GM21723 (cell line): ENCODE data around the gene CCM2.
"Not testable (repeated sequence)": the region's sequence is repeated elsewhere in the genome, so short reads cannot be mapped to it uniquely, and the experiment has no call there.

Experiments used
- ATAC-seq: cut with Tn5 transposase; IDR thresholded peaks from one replicate; pipeline ENCODE4 v1.9.1; 2021; ENCODE audit warnings: mild to moderate bottlenecking, moderate library complexity; ENCODE audit not compliant: unreplicated experiment

CCM2 gene

DNA sequence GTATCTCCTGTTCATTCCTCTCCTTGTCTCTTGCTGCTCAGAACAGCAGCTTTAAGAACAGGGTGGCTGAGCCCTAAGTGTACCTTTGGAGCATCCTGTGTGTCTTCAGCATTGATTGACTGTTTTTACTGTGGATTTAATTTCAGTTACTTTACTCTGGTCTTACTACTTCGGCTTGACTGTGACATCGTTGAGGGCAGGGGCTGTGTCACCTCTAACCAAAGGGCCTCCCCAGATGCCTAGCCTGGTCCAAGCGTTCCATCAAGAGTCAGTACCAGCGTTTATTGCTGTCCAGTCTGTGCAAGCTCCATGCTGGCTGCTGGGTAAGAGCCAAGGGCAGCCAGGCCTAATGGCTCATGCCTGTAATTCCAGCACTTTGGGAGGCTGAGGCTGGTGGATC lies 32.4 kb downstream of the CCM2 start:
- no peak for ATAC-seq

DNA sequence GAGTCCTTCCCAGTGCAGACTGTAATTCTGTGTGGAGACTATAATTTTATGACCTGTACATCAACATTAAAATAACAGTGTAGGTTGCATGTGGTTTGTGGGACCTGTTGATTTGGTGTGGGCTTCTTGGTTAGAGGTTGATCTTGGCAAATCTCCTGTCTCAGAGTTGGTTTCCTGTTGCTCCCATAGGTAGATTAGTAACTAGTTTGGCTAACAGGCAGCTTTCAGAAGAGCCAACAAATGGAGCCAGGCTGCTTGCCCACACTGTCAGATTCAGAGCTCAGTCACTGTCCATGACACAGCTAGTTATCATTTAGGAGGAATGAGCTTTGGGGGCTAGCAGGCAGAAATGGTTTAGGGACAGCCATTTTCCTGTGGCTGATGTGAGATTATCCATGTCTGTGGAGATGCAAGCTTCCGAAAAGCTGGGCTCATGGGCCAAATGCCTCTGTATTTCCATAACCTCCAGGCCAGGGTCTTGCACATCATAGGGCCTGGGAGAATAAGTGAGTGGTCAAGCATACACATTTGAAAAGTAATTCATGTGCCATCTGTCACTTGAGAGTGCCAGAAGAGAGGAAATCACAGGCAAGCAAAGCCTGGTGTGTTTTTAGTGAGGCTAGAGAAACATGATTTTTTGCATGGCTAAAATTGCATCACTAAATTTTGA lies 33.4 kb downstream of the CCM2 start:
- no peak for ATAC-seq

DNA sequence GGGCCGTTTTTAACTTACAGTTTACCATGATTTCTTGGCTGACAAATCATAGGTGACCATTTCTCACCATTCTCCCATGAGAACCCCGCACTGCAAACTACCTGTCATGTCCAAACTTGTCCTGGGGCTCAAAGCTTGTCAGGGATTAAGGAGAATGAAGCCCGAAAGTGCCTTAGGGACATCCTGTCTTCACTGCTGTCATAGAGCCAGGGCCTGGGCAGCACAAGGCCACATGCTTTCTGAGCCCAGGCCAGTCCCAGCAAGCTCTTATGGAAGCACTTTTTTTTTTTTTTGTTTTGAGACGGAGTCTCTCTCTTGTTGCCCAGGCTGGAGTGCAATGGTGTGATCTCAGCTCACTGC lies 33.9 kb downstream of the CCM2 start:
- no peak for ATAC-seq

DNA sequence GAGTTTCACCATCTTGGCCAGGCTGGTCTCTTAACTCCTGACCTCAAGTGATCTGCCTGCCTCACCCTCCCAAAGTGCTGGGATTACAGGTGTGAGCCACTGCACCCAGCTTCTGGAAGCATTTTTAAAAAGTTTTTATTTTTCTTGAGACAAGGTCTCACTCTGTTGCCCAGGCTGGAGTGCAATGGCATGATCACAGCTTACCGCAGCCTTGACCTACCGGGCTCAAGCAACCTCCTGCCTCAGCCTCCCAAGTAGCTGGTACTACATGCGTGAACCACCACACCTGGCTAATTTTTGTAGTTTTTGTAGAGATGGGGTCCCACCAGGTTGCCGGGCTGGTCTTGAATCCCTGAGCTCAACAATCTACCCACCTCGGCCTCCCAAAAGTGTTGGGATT lies 34.7 kb downstream of the CCM2 start:
- ATAC-seq, result not testable (repeated sequence)

DNA sequence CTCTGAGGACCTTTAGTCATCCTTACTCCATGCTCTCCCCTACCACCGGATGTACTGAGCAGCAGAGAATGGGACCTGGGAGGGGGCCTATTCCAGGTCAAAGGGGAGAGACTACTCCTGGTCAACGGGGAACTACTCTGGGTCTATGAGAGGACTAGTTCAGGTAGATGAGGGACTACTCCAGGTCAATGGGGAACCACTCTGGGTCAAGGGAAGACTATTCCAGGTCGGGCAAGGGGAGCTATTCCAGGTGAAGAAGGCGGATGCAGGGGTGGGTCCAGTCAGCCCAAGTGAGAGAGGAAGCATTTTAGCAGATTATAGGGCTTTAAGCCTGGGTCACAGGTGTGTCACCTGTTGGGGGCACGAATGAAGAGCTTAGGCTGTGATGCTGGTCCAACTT lies 35.4 kb downstream of the CCM2 start:
- ATAC-seq, result no peak

DNA sequence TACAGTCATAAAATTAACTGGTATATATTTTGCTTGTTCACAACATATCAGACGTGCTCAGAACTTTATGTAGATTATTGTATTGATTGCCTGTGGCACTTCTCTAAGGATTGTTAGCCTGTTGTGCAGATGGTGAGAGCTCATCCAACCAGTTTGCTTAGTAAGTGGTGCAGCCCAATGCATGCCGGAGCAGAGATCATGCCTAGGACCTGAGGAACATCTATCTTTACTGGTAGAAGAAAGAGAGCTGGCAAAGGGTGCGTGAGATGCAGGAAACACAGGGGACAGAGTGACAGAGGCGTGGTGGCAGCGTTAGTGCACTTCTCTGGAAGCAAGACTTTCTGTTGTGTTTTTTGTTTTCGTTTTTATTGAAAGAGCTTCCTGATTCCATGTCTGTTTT lies 35.9 kb downstream of the CCM2 start:
- ATAC-seq, result no peak

DNA sequence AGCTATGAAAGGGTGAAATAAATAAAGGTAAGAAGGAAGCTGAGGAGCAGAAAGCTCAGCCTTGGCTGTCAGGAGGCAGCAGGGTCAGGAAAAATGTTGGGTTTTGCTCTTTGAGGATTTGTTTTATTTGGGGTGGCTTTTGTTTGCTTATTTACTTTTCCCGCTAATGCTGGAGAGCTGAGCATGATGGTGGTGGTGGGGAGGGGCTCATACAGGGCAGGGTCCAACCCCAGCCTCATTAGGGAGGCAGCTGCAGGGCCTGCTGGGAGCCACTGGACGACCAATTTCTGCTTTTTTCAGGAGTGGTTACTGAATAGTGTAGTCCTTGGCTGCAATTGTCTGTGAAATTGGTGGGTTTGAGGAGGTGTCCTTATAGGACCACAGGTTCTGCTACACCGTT lies 36.3 kb downstream of the CCM2 start:
- no peak for ATAC-seq

DNA sequence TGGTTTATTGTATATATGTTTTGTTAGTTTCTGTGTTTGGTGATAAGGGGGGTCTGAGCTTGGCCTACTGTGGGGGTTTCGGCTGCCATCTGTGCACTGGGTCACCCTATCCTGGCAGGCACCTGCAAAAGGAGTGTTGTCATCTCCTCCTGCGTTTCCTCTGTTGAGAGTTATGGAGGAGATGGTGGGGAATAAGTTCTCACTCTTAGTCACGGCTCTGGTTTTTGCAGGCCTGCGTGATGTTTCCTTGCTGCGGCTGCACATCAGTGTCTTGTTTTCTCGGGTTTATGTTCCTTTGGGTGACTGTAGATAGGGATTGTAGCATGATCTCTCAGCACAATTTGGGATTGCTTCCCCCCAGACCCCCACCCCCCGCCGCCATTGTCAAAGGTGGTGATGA lies 36.8 kb downstream of the CCM2 start:
- no peak for ATAC-seq

DNA sequence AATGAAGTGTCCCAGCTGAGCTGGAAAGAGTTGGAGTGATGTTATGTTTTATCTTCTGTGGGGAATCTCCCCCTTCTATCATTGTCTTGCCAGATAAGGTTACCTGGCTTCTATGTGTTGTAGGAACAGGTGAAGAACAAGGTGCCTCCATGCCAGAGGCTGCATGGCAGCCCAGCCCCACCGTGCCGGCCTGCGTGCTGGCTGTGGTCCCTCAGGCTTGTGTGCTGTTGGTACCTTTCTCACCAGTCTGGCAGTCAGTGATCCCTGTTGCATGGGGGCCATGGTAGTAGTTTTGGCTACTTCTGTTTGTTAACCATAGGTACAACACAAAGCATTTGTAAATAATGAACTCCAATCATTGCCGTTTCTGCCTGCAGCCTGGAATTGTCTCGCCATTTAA lies 37.9 kb downstream of the CCM2 start:
- no peak for ATAC-seq

DNA sequence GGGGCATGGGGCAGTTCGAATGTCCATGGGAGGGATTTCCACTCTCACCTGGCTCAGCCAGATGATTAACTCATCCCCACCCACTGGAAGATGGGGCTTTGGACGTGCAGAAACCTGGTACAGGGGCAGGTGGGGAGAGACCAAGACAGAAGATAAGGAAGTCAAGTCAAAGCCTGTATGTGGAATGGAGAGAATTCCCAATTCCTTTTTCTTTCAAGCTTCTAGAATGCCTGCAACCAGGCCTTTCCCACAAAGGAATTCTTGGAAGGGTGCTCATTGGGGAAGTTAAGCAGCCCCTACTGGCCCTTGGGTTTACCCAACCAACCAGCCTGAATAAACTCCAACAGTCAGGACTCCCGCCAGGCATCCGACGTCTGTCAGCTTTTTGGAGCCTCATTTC lies 39.1 kb downstream of the CCM2 start:
- ATAC-seq, result no peak

DNA sequence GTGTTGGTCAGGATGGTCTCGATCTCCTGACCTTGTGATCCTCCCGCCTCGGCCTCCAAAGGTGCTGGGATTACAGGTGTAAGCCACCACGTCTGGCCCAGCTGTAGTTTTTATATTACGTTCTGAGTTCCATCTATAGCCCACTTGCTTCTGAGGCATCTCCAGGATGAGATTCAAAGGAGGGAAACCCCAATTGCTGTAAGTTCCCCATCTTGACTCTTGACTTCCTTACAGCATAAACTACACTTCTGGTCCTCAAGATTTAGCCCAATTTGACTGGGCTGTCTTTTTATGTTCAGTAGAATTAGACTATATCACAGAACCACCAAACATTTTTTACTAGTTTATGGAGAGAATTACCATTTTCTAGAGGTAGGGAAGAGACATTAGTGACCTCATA lies 44.3 kb downstream of the CCM2 start:
- ATAC-seq, result no peak

DNA sequence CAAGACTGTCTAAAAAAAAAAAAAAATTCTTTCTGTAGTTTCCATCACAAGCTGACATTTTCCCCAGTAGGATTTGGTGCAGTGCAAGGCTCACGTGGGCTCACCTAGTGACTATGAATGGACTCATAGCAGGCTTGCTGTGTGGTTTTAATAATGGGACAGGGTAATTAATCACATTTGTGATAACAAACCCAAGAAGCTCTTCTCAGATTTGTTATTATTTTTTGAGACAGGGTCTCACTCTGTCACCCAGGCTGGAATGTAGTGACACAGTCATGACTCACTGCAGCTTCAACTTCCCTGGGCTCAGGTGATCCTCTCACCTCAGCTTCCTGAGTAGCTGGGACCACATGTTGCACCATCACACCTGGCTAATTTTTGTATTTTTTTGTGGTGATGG lies 48.7 kb downstream of the CCM2 start:
- ATAC-seq, result no peak

DNA sequence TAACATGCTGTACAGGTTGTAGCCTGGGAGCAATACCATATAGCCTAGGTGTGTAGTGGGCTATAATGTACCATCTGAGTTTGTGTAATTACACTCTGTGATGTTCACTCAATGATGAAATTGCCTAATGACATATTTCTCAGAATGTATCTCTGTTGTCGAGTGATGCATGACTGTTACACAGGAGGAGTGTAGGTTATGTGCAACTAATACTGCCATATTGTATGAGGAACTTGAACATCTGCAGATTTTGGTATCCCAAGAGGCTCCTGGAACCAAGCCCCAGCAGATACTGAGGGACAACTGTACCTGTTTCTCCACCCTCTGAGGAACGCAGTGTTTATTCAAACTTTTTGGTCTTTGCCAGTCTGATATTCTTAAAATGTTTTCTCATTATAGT lies 50.2 kb downstream of the CCM2 start:
- ATAC-seq, result no peak

DNA sequence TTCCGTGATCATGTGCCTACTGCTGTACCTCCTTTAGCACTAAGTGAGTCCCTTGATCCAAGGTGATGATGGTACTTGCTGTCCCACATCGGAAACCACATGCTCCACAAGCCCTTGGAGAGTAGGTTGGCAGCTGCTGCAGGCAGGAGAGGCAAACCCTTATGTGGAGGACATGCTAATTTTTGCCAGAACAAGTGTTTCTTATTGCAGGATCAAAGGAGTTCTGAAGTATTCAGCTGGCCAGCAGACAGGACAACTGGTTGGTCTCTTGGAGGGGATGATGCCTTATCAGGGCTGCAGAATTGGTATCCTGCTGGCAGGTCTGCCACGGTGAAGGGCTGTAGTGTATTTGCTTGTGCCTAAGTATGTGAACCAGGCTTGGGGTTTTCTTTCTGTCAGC lies 52.0 kb downstream of the CCM2 start:
- ATAC-seq, result no peak

DNA sequence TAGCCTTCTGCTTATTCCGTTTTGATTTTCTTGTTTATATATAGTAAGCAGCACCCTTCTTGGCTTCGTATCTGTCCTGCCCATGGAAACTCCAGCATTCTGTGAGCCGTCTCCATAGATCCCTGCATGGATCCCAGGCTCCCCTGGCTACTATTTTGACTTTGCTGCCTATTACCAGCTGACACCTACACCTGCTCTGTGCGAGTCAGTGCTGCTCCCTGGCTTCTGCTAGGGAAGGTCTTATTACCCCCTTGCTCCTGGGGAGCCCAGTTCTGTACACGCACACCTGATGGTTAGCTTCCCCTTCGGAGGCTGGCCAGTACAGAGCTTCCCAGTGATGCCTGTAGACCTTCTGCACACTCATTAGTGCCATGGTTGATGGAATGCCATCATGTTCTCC lies 53.4 kb downstream of the CCM2 start:
- ATAC-seq, result no peak

DNA sequence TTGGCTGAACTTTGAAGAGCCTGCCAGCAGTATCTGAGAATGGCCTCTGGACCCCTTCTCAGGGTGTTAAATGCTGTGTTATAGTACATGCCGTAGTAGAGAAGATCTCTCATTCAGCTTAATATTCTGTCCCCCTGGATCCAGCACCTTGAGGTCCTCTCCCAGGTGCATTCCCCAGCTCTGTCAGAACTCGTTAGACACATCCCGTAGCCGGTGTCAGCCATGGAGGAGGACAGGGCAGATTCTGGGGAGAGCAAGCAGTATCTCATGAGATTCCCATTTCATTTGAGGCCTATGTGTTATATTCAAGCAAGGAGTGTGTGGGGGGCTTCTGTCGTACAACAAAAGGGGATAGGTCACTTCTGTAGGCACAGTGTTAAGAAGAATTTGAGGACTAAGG lies 53.9 kb downstream of the CCM2 start:
- no peak for ATAC-seq

DNA sequence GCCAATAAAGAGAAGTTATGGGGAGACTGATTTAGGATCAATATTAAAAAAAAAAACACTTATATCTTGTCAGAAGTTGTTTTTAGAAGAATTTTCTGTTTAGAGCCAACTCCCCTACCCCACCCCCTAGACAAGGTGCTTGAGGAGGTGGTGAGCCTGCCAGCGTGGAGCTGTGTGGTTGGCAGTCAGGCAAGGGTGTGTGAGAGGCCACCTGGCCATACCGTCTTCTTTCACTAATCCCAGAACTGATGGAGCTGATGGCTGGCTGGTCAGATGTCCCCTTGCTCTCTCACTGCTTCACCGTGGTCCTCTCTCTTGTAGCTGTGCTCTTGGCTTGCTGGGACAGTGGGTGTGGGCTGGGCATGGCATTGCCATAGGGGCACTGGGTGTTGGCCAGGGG lies 54.4 kb downstream of the CCM2 start:
- no peak for ATAC-seq

DNA sequence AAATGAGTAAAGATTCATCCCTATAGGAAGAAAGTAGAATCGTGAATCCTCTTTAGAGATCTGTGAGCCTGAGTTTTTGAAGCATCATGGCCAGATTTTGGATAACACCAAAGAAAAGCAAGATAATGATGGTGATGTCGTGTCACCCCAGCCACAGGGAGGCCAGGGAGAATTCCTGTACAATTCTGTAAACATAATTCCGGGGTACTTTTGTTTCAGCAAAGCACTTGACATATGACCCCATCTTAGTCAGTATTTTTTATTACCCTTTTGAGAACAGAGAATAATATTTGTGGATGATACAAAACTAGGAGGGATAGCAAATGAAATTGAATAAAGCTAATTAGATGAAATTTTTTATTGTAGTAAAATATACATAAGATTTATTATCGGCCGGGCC lies 55.0 kb downstream of the CCM2 start:
- no peak for ATAC-seq

DNA sequence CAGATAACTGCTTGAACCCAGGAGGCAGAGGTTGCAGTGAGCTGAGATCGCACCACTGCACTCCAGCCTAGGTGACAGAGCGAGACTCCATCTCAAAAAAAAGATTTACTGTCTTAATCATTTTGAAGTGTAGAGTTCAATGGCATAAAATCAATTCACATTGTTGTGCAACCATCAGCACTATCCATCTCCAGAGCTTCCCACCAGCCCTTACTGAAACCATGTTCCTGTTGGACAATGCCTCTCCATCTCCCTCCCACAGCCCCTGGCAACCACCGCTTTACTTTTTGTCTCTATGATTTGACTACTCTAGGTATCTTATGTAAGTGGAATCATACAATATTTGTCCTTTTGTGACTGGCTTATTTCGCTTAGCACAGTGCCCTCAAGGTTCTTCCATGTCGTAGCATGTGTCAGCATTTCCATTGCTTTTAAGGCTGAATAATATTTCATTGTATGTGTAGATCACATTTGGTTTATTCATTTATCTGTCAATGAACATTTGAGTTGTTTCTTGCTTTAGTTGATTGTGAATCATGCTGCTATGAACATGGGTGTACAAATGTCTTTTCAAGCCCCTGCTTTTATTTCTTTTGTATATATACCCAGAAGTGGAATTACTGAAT lies 55.7 kb downstream of the CCM2 start:
- ATAC-seq, result no peak

DNA sequence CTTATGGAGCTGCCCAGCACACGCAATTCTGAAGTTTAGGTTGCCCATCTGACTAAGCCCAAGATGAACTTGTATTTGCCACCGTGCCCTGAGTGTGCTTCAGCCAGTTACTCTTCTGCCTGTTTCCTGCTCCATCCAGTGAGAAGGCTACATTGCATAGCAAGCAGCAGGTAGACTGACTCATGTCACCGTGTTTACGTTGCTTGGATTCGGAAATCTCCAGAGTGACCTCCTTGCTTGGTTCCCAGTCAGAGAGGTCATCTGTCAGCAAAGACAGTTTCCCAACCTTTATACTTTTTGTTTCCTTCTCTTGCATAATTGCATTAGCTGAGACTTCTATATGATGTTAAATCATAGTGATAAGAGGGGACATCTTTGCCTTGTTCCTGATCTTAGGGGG lies 57.9 kb downstream of the CCM2 start:
- ATAC-seq, result no peak

DNA sequence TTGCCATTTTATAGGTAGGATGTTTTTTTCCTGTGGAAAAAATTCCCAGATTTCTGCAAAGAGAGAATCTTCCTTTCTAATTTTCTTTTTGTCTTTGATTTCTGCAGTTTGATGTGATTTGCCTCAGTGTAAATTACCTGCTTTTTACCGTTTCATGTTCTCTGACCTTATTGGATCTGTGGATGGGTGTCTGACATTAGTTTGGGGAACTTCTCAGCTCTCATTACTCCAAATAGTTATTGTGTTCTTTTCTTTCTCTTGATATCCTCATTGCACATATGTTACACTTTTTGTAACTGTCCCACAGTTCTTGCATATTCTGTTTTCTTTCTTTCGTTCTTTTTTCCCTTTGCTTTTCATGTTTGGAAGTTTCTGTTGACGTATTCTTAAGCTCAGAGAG lies 60.3 kb downstream of the CCM2 start:
- no peak for ATAC-seq

DNA sequence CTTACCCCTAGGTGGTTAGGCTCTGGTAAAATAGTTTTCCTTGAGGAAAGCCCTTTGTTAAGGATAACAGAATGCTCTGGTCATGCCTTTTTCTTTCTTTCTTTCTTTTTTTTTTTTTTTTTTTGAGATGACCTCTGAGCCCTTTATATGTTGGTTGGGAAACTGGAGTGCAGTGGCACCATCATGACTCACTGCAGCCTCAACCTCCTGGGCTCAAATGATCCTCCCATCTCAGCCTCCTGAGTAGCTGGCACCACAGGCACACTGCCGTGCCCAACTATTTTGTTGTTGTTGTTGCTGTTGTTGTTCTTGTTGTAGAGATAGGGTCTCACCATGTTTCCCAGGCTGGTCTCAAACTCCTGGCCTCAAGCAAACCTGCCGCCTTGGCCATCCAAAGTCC lies 61.4 kb downstream of the CCM2 start:
- no peak for ATAC-seq

DNA sequence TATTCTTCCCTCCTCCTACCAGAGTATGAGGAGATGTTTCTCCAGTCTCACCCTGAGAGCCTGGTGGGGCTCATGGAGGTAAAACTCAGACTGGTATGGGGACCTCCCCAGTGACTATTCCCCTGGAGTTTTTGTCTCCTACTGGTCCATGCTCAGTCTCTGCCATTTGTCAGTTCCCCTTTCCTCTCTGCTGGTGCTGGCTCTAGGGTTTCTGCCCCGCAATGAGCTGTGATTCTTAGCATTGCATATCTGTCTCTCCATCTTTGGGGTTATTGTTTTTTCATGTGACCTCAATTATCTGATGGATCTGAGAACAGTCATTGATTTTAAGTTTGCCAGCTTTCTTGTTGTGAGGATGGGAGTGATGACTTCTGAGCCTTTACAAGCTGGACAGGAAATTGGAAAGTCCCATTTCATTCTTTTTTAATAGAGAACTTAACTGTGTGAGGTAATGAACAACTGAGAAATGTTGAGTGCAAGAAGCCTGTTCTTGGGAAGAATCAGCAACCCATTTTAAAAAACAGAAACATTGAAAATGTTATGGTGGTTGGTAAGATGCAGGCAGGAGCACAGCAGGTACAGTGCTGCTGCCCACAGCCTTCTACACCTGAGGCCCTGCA lies 61.9 kb downstream of the CCM2 start:
- no peak for ATAC-seq
